Esophagus squamous epithelium (tissue), 4 donors: ENCODE data around the gene TTC4.

Source experiments
- CTCF ChIP-seq, 6 experiments: fragments of 450-650 bp in 4 of 6; fragments of 200-600 bp in 2 of 6; sonication (generic) in 2 of 6; IDR thresholded peaks; one replicate each; pipeline ENCODE4 v1.5.1; 2016 to 2019; ENCODE audit warnings: antibody characterized with exemption in 6 of 6, mild to moderate bottlenecking in 4 of 6, moderate library complexity in 4 of 6
- POLR2A ChIP-seq, 4 donors: fragments of 450-650 bp; IDR thresholded peaks; one replicate each; pipeline ENCODE4 v1.6.1; 2017; ENCODE audit warnings: antibody characterized with exemption in 4 of 4, mild to moderate bottlenecking in 4 of 4, moderate library complexity in 3 of 4

GRCh38 chr1:54763816-54764132 lies 48.1 kb downstream of the TTC4 start:
- no peak for TF ChIP-seq CTCF (IDR thresholded peaks at IDR 0.05)
- TF ChIP-seq POLR2A (IDR thresholded peaks at IDR 0.05), result no peak
